ENCODE measurements around the gene CCDC184. TPM values are rescaled to one million over a fixed set of nuclear protein-coding genes. Genes with fewer than 3 reads are reported as not detected.
"Not testable (repeated sequence)": the region's sequence is repeated elsewhere in the genome, so short reads cannot be mapped to it uniquely, and the experiment has no call there.

Gene CCDC184
- total RNA-seq, 1 experiment from 2014 or later, result 0.74 TPM

DNA sequence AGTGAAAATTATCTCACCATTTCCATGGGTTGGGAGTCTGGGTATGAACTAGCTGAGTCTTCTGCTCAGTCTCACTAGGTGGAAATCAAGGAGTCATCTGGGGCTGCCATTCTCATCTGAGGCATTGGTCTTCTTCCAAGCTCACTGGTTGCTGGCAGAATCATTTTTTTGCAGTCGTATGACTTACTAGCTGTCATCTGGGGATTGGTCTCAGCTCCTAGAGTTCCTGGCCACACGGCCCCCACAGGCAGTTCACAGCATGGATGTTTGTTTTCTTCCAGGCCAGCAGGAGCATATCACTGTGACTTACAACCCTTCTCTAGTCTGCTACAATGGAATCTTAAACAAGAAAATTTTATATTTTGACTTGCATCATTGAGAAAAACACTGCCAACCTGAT is 38.2 kb downstream of the CCDC184 start:
- ChIA-PET POLR2A (interaction anchor here (0.7 kb wide), 1 partner anchor 56 kb away, joined by 6 read pairs; no protein-coding TSS in a partner anchor), CTCF (interaction anchor here (0.6 to 0.7 kb wide), 3 partner anchors 25 to 452 kb away, joined by 3 to 7 read pairs (median 3); no protein-coding TSS in a partner anchor)
- ATAC-seq, result no peak

DNA sequence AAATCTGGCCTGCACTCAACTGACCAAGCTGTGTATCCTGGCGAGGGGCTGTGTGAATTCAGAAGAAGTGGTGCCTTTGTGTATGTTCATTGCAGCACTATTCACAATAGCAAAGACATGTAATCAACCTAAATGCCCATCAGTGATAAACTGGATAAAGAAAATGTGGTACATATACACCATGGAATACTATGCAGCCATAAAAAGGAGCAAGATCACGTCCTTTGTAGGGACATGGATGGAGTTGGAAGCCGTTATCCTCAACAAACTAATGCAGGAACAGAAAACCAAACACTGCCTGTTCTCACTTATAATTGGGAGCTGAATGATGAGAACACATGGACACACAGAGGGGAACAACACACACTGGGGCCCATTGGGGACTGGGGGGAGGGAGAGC is 41.1 kb downstream of the CCDC184 start:
- in situ Hi-C loops (cut with HindIII; ENCODE audit: low pct_unique_long_range_greater_than_20kb, low sequenced_read_pairs); H3K4me3 ChIP-seq (ENCODE audit: low read depth in 2 of 2, low read length in 2 of 2); BruUV-seq (replicated peaks); intact Hi-C loops (cut with micrococcal nuclease; ENCODE audit: unreplicated experiment); POLR2A ChIA-PET; CTCF ChIA-PET; ATAC-seq; DNase-seq (ENCODE audit: low read depth, low spot score); H3K36me3 ChIP-seq (ENCODE audit: control insufficient read depth, insufficient read depth, low read length); H3K27me3 ChIP-seq (ENCODE audit: control insufficient read depth, insufficient read depth, low read length); H3K4me1 ChIP-seq (ENCODE audit: control insufficient read depth, insufficient read depth, low read length); H3K9me3 ChIP-seq (ENCODE audit: control insufficient read depth, insufficient read depth, low read depth, low read length); H3K27ac ChIP-seq (ENCODE audit: low read length): not testable (repeated sequence)

More for the DNA sequence above, 38.2 kb downstream of the CCDC184 start:
- DNase-seq (ENCODE audit: low read depth, low spot score), result no peak
- no peaks in the 10 kb centered on the region for H3K4me1 ChIP-seq (ENCODE audit: control insufficient read depth, insufficient read depth, low read length)
- intact Hi-C loops (cut with micrococcal nuclease; ENCODE audit: unreplicated experiment) (no loop called here), in situ Hi-C loops (cut with HindIII; ENCODE audit: low pct_unique_long_range_greater_than_20kb, low sequenced_read_pairs) (no loop called here)
- H3K27ac ChIP-seq (ENCODE audit: low read length), result no peak overlapping the region
- H3K9me3 ChIP-seq (ENCODE audit: control insufficient read depth, insufficient read depth, low read depth, low read length), result no peaks in the 10 kb centered on the region
- no peak overlapping the region for H3K4me3 ChIP-seq (ENCODE audit: low read depth in 2 of 2, low read length in 2 of 2)
- H3K27me3 ChIP-seq (ENCODE audit: control insufficient read depth, insufficient read depth, low read length), result peaks cover 7% of the 10 kb centered on the region
- TF ChIP-seq SIN3A (IDR thresholded peaks at IDR 0.05; ENCODE audit: borderline replicate concordance, insufficient read depth, low read depth, low read length) (no peak), POLR2AphosphoS5 (IDR thresholded peaks at IDR 0.05; ENCODE audit: low read depth, low read length) (no peak), TCF7L2 (IDR thresholded peaks at IDR 0.05; ENCODE audit: low read depth, low read length) (no peak)
- TF ChIP-seq, protein P1, sequence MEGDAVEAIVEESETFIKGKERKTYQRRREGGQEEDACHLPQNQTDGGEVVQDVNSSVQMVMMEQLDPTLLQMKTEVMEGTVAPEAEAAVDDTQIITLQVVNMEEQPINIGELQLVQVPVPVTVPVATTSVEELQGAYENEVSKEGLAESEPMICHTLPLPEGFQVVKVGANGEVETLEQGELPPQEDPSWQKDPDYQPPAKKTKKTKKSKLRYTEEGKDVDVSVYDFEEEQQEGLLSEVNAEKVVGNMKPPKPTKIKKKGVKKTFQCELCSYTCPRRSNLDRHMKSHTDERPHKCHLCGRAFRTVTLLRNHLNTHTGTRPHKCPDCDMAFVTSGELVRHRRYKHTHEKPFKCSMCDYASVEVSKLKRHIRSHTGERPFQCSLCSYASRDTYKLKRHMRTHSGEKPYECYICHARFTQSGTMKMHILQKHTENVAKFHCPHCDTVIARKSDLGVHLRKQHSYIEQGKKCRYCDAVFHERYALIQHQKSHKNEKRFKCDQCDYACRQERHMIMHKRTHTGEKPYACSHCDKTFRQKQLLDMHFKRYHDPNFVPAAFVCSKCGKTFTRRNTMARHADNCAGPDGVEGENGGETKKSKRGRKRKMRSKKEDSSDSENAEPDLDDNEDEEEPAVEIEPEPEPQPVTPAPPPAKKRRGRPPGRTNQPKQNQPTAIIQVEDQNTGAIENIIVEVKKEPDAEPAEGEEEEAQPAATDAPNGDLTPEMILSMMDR (IDR thresholded peaks at IDR 0.05), result no peak
- TF ChIP-seq, protein P2, sequence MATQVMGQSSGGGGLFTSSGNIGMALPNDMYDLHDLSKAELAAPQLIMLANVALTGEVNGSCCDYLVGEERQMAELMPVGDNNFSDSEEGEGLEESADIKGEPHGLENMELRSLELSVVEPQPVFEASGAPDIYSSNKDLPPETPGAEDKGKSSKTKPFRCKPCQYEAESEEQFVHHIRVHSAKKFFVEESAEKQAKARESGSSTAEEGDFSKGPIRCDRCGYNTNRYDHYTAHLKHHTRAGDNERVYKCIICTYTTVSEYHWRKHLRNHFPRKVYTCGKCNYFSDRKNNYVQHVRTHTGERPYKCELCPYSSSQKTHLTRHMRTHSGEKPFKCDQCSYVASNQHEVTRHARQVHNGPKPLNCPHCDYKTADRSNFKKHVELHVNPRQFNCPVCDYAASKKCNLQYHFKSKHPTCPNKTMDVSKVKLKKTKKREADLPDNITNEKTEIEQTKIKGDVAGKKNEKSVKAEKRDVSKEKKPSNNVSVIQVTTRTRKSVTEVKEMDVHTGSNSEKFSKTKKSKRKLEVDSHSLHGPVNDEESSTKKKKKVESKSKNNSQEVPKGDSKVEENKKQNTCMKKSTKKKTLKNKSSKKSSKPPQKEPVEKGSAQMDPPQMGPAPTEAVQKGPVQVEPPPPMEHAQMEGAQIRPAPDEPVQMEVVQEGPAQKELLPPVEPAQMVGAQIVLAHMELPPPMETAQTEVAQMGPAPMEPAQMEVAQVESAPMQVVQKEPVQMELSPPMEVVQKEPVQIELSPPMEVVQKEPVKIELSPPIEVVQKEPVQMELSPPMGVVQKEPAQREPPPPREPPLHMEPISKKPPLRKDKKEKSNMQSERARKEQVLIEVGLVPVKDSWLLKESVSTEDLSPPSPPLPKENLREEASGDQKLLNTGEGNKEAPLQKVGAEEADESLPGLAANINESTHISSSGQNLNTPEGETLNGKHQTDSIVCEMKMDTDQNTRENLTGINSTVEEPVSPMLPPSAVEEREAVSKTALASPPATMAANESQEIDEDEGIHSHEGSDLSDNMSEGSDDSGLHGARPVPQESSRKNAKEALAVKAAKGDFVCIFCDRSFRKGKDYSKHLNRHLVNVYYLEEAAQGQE (IDR thresholded peaks at IDR 0.05; ENCODE audit: insufficient read depth in 1 of 2, low read depth in 2 of 2, low read length in 1 of 2), result no peak
- H3K36me3 ChIP-seq (ENCODE audit: control insufficient read depth, insufficient read depth, low read length), result no peaks in the 10 kb centered on the region
- BruUV-seq (replicated peaks), result no TSS peak

DNA sequence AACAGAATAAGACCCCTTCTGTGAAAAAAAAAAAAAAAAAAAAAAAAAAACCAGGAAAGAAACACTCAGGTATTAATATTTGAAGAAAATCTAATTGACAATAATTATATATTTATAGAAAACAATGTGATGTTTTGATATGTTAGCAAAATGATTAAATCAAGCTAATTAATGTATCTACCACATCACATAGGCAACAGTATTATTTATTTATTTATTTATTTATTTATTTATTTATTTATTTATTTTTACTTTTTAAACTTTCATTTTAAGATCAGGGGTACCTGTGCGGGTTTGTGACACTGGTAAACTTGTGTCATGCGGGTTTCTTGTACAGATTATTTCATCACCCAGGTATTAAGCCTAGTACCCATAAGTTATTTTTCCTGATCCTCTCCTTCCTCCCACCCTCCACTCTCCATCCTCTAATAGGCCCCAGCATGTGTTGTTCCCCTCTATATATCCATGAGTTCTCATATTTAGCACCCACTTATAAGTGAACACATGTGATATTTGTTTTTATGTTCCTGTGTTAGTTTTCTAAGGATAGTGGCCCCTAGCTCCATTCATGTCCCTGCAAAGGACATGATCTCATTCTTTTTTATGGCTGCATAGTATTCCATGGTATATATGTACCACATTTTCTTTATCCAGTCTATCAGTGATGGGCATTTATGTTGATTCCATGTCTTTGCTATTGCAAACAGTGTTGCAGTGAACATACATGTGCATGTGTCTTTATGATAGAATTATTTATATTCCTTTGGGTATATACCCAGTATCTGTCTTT is 47.9 kb downstream of the CCDC184 start:
- CTCF ChIA-PET, result interaction anchor here (0.9 kb wide), 1 partner anchor 135 kb away, joined by 3 read pairs; no protein-coding TSS in a partner anchor
- intact Hi-C loops (cut with micrococcal nuclease; ENCODE audit: unreplicated experiment); H3K9me3 ChIP-seq (ENCODE audit: control insufficient read depth, insufficient read depth, low read depth, low read length); H3K27ac ChIP-seq (ENCODE audit: low read length); H3K27me3 ChIP-seq (ENCODE audit: control insufficient read depth, insufficient read depth, low read length); H3K4me3 ChIP-seq (ENCODE audit: low read depth in 2 of 2, low read length in 2 of 2); H3K36me3 ChIP-seq (ENCODE audit: control insufficient read depth, insufficient read depth, low read length); DNase-seq (ENCODE audit: low read depth, low spot score); ATAC-seq; BruUV-seq (replicated peaks); POLR2A ChIA-PET; H3K4me1 ChIP-seq (ENCODE audit: control insufficient read depth, insufficient read depth, low read length); in situ Hi-C loops (cut with HindIII; ENCODE audit: low pct_unique_long_range_greater_than_20kb, low sequenced_read_pairs): not testable (repeated sequence)

Other genes starting within 250 kb of the CCDC184 start
- 93.7 TPM for gene TMEM106C, start 220.0 kb upstream of the CCDC184 start, total RNA-seq (2021; ENCODE audit: unreplicated experiment)
- gene COL2A1, start 179.2 kb upstream of the CCDC184 start, total RNA-seq (2021; ENCODE audit: unreplicated experiment), result 1.4 TPM
- 35.2 TPM for gene SENP1, start 77.6 kb upstream of the CCDC184 start, total RNA-seq (2021; ENCODE audit: unreplicated experiment)
- 56.1 TPM for gene PFKM, start 64.3 kb upstream of the CCDC184 start, total RNA-seq (2021; ENCODE audit: unreplicated experiment)
- 17.1 TPM for gene ASB8, start 26.1 kb upstream of the CCDC184 start, total RNA-seq (2021; ENCODE audit: unreplicated experiment)
- not detected for gene OR10AD1, start 19.6 kb downstream of the CCDC184 start, total RNA-seq (2021; ENCODE audit: unreplicated experiment)
- gene ZNF641, start 167.3 kb downstream of the CCDC184 start, total RNA-seq (2021; ENCODE audit: unreplicated experiment), result 13.5 TPM